GM21576 (cell line): ENCODE measurements around the gene LYSMD2.

Source experiments
- ATAC-seq: cut with Tn5 transposase; IDR thresholded peaks from one replicate; pipeline ENCODE4 v1.9.1; 2021; ENCODE audit warnings: mild to moderate bottlenecking, moderate library complexity; ENCODE audit not compliant: unreplicated experiment

LYSMD2 gene

DNA sequence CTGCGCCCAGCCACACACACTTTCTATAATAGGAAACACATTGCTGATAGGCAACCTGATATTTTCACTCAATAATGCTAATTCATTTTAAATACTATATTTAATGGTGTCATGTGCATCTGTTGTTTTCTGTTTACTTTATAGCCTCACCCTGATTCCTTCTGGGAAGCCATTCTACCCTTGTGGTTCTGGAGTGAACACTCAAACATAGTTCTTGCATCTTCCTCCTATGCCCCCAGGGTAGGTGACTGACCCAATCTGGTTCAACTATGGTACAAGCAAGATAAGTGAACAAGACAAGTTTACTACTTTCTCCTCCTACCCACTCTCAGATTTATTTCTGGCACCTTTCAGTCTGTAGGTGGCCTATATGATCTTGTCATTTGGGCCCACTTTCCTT is 60.4 kb downstream of the LYSMD2 start:
- no peak for ATAC-seq

- ATAC-seq, result no peak
Observed at GRCh38 chr15:51675234-51675633, 62.2 kb downstream of the LYSMD2 start.
